GM23338 (cell line): ENCODE measurements around the gene AGAP3. TPM values are rescaled to one million over a fixed set of nuclear protein-coding genes. Genes with fewer than 3 reads are reported as not detected.
A peak's percentile ranks its signal among the peaks of the same experiment; 100 is the strongest.

Experiments used
- ATAC-seq: fragments of 200-7000 bp; cut with Tn5 transposase; 3 replicates; pipeline ENCODE4 v1.9.1; 2020
- DNase-seq: peaks from one replicate; pipeline ENCODE4 v3.0.0-alpha.2; 2015; ENCODE audit warnings: low spot score
- H2AFZ ChIP-seq: fragments of 200-600 bp; sonication (generic); 2 replicates; pipeline ENCODE4 v1.8.0; 2016; ENCODE audit warnings: antibody characterized with exemption, mild to moderate bottlenecking, moderate library complexity
- H3F3A ChIP-seq: fragments of 200-600 bp; sonication (generic); replicated peaks from 2 replicates; pipeline ENCODE4 v1.8.0; 2017; ENCODE audit warnings: antibody characterized with exemption, mixed run types, low read depth
- H3K27ac ChIP-seq: fragments of 200-600 bp; sonication (generic); 2 replicates; pipeline ENCODE4 v1.6.1; 2016; ENCODE audit warnings: low read depth
- H3K27me3 ChIP-seq: fragments of 200-600 bp; sonication (generic); 2 replicates; pipeline ENCODE4 v1.8.0; 2016; ENCODE audit warnings: mild to moderate bottlenecking, mixed run types, moderate library complexity; ENCODE audit not compliant: insufficient read depth
- H3K36me3 ChIP-seq: fragments of 200-600 bp; sonication (generic); 2 replicates; pipeline ENCODE4 v1.8.0; 2016; ENCODE audit warnings: mild to moderate bottlenecking; ENCODE audit not compliant: insufficient read depth
- H3K4me1 ChIP-seq: fragments of 200-600 bp; sonication (generic); 2 replicates; pipeline ENCODE4 v1.8.0; 2016; ENCODE audit warnings: mild to moderate bottlenecking, moderate library complexity; ENCODE audit not compliant: insufficient read depth
- H3K4me2 ChIP-seq: fragments of 200-600 bp; sonication (generic); 2 replicates; pipeline ENCODE4 v1.7.1; 2017; ENCODE audit warnings: mixed run types
- H3K4me3 ChIP-seq: fragments of 200-600 bp; sonication (generic); 2 replicates; pipeline ENCODE4 v1.6.1; 2016; ENCODE audit warnings: mixed run types
- H3K79me2 ChIP-seq: fragments of 200-600 bp; sonication (generic); replicated peaks from 2 replicates; pipeline ENCODE4 v1.8.0; 2017; ENCODE audit warnings: mild to moderate bottlenecking; ENCODE audit not compliant: insufficient read depth
- H3K9me2 ChIP-seq: fragments of 200-600 bp; sonication (generic); 2 replicates; pipeline ENCODE4 v1.8.0; 2017; ENCODE audit not compliant: insufficient read depth
- H4K20me1 ChIP-seq: fragments of 200-600 bp; sonication (generic); replicated peaks from 2 replicates; pipeline ENCODE4 v1.8.0; 2017; ENCODE audit warnings: mild to moderate bottlenecking; ENCODE audit not compliant: insufficient read depth
- H3K27ac Mint-ChIP-seq: 2 replicates; pipeline ENCODE4 v1.8.0; 2020; ENCODE audit warnings: inconsistent platforms, mild to moderate bottlenecking, moderate library complexity, mixed read lengths
- H3K27me3 Mint-ChIP-seq: 3 replicates; pipeline ENCODE4 v1.8.0; 2022; ENCODE audit warnings: low read depth, mild to moderate bottlenecking, moderate library complexity, mixed read lengths, inconsistent platforms; ENCODE audit not compliant: insufficient read depth, poor library complexity
- H3K36me3 Mint-ChIP-seq: 3 replicates; pipeline ENCODE4 v1.8.0; 2021; ENCODE audit warnings: low read depth, mild to moderate bottlenecking, inconsistent platforms, moderate library complexity, mixed read lengths
- H3K4me1 Mint-ChIP-seq: 3 replicates; pipeline ENCODE4 v1.8.0; 2020; ENCODE audit warnings: mild to moderate bottlenecking, inconsistent platforms, mixed read lengths
- H3K4me3 Mint-ChIP-seq: 3 replicates; pipeline ENCODE4 v1.8.0; 2021; ENCODE audit warnings: moderate library complexity, mild to moderate bottlenecking, inconsistent platforms, mixed read lengths
- H3K9me3 Mint-ChIP-seq: 3 replicates; pipeline ENCODE4 v1.8.0; 2020; ENCODE audit warnings: moderate library complexity, mild to moderate bottlenecking, inconsistent platforms, mixed read lengths
- ETS1 ChIP-seq: IDR thresholded peaks from 2 replicates; pipeline ENCODE4 v1.6.1; 2016; ENCODE audit warnings: antibody characterized with exemption
- EZH2 ChIP-seq: fragments of 200-600 bp; sonication (generic); IDR thresholded peaks from one replicate; pipeline ENCODE4 v1.8.0; 2017; ENCODE audit warnings: antibody characterized with exemption, mild to moderate bottlenecking, low read depth; ENCODE audit not compliant: unreplicated experiment
- JUNB ChIP-seq: IDR thresholded peaks from one replicate; pipeline ENCODE4 v1.6.1; 2016; ENCODE audit warnings: antibody characterized with exemption; ENCODE audit not compliant: unreplicated experiment
- POLR2AphosphoS5 ChIP-seq: IDR thresholded peaks from 2 replicates; pipeline ENCODE4 v1.6.1; 2016; ENCODE audit warnings: antibody characterized with exemption, low read depth
- STAT1 ChIP-seq: IDR thresholded peaks from one replicate; pipeline ENCODE4 v1.6.1; 2016; ENCODE audit warnings: antibody characterized with exemption; ENCODE audit not compliant: unreplicated experiment
- ZNF331 ChIP-seq: fragments of 250-450 bp; sonication (Bioruptor Pico); IDR thresholded peaks from 2 replicates; pipeline ENCODE4 v1.5.0; 2020; ENCODE audit warnings: low read depth, mild to moderate bottlenecking, moderate library complexity
- ZNF462 ChIP-seq: fragments of 250-450 bp; sonication (Bioruptor Pico); IDR thresholded peaks from 2 replicates; pipeline ENCODE4 v1.5.0; 2020; ENCODE audit warnings: mild to moderate bottlenecking, moderate library complexity
- polyA plus RNA-seq: library from polyadenylated mRNA; unstranded; fragments of >200 nt; fragmentation: Nextera tagmentation; extraction: Ambion mirVana; gene quantifications from 2 replicates; pipeline ENCODE4 v1.2.1, GENCODE V29; 2016
- total RNA-seq: library from RNA; depleted of rRNA; stranded (reverse); fragments of >200 nt; shearing (Covaris generic); gene quantifications from 2 replicates; pipeline ENCODE4 v1.2.3, GENCODE V29; 2014

Gene AGAP3
- total and polyA plus RNA-seq, 2 experiments from 2014 or later = 24.0 to 39.2 TPM

- no peaks in the 10 kb centered on the region for H4K20me1 ChIP-seq
- Mint-ChIP-seq H3K9me3 (no peaks in the 10 kb centered on the region), H3K27ac (no peak overlapping the region), H3K4me3 (no peak overlapping the region), H3K27me3 (peaks cover 6% of the 10 kb centered on the region), H3K4me1 (no peaks in the 10 kb centered on the region), H3K36me3 (no peaks in the 10 kb centered on the region)
- no peaks in the 10 kb centered on the region for H3K79me2 ChIP-seq
- no peaks in the 10 kb centered on the region for H3F3A ChIP-seq
- H3K36me3 ChIP-seq = no peaks in the 10 kb centered on the region
- no peak overlapping the region for H3K27ac ChIP-seq
- no peak overlapping the region for H3K4me3 ChIP-seq
- H3K27me3 ChIP-seq = no peaks in the 10 kb centered on the region
- H2AFZ ChIP-seq = no peak overlapping the region
- H3K4me1 ChIP-seq = no peaks in the 10 kb centered on the region
- DNase-seq (no peak), ATAC-seq (peak; percentile 44)
- H3K4me2 ChIP-seq = no peak overlapping the region
- no peaks in the 10 kb centered on the region for H3K9me2 ChIP-seq
- no peak for TF ChIP-seq ETS1
- no peak for TF ChIP-seq STAT1
- TF ChIP-seq POLR2AphosphoS5 = no peak
- TF ChIP-seq EZH2 = no peak
- no peak for TF ChIP-seq ZNF462 (CRISPR knock-in tag)
- no peak for TF ChIP-seq JUNB
- no peak for TF ChIP-seq ZNF331 (CRISPR knock-in tag)
These were observed 99.7 kb downstream of the AGAP3 start for GRCh38 chr7:151185762-151186639.
